Left kidney (tissue), 2 donors: ENCODE data around the gene SOD1. TPM values are rescaled to one million over a fixed set of nuclear protein-coding genes. Genes with fewer than 3 reads are reported as not detected.

ENCODE experiments used
- DNase-seq: peaks from one replicate; pipeline ENCODE4 v3.0.0-alpha.2; 2013
- polyA plus RNA-seq: library from polyadenylated mRNA; unstranded; fragments of 120-200 nt; gene quantifications from one replicate; pipeline ENCODE4 v1.2.1, GENCODE V29; 2013; ENCODE audit not compliant: insufficient read length

The SOD1 gene
- polyA plus RNA-seq, 1 donor = 229 TPM

DNA sequence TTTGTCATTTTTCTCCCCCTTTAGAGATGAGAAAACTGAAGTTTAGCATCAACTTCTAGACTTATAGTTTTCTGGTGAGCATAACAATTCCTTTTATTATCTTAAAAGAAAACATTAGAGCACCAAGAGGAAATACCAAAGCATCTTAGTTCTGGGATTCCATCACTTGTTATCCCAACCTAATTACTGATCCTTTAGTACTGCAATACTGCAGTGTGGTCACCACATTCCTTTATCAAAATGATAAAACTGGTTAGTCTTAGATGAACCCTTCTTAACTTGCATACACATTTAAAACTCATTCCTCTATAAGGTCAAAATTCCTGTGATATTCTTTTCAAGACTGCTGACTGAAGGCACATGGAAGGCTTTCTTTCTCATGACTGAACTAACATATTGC, 23.1 kb downstream of the SOD1 start:
- no peak for DNase-seq

GRCh38 chr21:31683029-31683428, 23.5 kb downstream of the SOD1 start:
- DNase-seq = no peak

- no peak for DNase-seq
Observed at GRCh38 chr21:31684918-31685317, 25.4 kb downstream of the SOD1 start.

DNA sequence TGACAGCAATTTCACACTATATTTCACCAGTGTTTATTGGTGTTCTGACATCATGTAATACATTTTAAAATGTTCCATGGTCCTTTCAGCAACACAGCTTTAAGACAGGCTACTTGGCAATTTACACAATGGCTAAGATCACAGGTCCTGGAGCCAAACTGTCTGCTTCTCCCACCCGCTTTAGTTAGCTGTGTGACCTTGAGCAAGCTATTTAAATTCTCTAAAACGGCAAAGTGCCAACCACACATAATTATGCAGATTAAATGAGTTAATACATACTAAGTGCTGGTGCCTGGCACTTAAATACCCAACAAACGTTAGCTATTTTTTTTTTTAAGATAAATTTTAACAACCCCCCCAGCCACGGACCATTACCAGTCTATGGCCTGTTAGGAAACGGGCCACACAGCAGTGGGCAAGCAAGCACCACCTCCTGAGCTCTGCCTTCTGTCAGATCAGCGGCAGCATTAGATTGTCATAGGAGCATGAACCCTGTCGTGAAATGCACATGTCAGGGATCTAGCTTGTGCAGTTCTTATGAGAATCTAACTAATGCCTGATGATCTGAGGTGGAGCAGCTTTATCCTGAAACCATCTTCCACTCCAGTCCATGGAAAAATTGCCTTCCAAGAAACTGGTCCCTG, 26.9 kb downstream of the SOD1 start:
- no peak for DNase-seq

DNA sequence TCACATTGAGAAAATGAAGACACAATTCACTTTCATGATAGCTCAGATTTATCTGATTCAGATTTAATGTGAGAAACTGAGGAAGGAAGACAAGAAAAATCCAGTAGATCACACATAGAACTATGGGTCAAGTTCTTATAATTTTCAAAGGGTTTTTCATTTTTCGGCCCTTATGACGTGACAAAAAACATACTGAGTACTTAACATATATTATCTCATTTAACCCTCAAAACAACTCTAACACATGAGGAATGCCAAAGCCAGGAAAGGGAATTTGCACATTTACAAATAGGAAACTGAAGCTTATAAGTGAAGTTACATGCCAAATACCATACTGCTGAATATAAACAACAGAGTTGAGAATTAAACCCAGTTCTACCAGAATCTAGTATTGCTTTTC, 27.6 kb downstream of the SOD1 start:
- DNase-seq = no peak

- no peak for DNase-seq
Observed at GRCh38 chr21:31688603-31689368, 29.3 kb downstream of the SOD1 start.

- no peak for DNase-seq
Observed at GRCh38 chr21:31693222-31693621, 33.7 kb downstream of the SOD1 start.

DNA sequence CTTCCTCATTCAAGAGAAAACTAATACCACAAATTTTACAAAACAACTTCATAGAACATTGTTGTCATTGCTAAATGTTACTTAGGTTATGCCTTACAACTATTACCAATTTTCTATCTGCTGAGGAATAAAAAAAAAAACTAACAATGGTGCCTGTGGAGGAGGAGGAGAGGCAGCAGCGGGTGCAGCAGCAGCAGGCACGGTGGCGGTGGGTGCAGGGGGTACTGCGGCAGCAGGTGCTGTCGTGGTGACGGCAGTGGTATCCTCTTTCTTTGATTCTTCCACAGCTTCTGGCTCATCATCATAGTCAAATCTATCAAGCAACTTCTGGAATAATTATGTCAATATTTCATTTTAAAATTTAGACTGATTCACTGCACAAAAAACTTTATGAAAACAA, 36.9 kb downstream of the SOD1 start:
- no peak for DNase-seq

GRCh38 chr21:31698461-31698860, 39.0 kb downstream of the SOD1 start:
- no peak for DNase-seq

- no peak for DNase-seq
Observed at GRCh38 chr21:31700040-31700439, 40.5 kb downstream of the SOD1 start.

DNA sequence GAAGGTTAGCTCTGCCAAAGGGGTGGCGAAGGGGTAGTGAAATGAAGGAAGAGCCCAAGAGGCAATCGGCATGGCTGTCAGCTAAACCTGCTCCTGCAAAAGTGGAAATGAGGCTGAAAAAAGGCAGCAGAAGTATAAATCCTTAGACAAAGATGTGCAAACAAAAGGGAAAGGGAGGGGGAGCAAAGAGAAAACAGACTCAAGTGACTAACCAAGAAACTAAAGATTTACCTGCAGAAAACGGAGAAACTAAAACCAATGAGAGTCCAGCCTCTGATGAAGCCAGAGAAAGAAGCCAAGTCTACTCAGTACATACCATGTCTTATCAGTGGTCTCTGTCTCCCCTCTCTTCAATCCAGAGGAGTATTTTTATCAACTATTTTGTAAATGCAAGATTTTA, 47.1 kb downstream of the SOD1 start:
- no peak for DNase-seq

GRCh38 chr21:31707499-31707898, 48.0 kb downstream of the SOD1 start:
- DNase-seq = no peak

DNA sequence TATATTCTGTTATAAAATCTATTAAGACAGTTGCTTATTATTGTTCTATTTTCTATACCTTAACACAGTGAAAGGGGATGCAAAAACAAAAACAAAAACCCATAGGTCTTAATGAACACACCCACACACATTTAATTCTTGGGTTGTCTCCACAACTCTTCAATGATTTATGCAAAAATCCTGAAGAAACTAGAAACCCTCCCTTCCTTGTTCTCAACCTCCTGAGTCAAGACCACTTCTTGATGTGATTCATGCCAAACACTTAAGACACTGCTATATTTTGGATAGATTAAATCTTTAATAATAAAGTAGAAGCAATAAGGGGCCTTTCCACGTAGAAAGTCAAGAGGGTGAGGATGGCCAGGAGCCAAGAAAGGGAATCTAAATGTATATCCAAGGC, 49.0 kb downstream of the SOD1 start:
- DNase-seq = no peak

DNA sequence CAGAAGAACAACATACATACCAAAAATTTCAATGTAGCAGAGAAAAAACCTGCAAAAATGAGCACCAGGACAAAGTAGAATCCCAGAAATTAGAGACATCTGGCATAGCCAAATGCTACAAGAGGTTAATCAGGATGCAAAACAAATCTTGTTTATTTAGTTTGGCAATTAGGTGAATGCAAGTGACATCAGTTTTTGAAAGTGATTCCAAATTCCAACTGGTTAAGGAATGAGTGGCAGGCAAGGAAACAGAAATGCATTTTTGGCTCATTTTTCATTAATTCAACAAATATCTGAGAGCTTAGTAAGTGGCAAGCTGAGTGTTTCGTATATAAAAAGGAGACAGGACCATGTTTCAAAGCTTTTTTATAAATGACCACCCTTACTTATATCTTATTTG, 51.1 kb downstream of the SOD1 start:
- no peak for DNase-seq

DNA sequence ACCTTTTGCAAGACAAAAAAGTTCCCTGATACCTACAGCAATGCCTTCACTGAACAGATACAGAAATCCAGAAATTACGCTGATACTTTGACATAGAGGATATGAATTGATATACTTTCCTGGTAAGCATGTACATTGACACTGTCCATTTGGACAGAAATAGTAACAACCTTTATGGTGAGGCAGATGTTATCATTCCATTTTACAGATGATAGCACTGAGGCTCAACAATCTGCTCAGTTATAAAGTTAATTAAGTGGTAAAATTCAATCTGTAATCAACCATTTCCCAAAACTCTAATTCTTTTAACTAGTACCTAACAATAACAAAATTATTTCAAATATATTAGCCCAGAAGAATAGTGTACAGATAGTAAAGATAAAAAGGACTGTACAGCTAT, 51.8 kb downstream of the SOD1 start:
- DNase-seq = no peak

DNA sequence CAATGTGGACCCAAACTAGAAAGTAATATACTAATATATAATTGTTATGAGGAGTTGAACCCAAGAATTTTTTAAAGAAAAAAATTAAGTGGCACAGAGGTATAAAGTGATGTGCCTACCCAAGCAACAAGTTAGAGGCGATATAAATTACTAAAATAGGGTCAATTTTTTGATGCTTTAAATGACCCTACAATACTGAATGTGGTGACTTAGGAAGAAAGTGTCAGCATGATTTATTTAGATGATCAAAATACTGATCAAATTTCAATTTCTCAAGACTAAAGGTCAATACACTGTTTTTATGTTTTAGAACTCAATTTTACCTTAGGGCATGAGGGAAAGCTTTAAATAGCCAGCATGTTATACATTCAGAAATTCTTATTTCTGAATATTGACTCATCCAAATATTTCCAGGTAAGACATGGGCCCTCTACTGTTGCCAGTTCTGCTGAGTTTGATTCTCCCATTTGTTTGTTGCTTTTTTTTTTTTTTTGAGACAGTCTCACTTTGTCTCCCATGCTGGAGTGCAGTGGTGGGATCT, 52.3 kb downstream of the SOD1 start:
- no peak for DNase-seq

GRCh38 chr21:31713115-31713514, 53.6 kb downstream of the SOD1 start:
- no peak for DNase-seq

- no peak for DNase-seq
Observed at GRCh38 chr21:31713973-31714740, 54.7 kb downstream of the SOD1 start.

- no peak for DNase-seq
Observed at GRCh38 chr21:31714741-31715365, 55.4 kb downstream of the SOD1 start.

- DNase-seq = no peak
Observed at GRCh38 chr21:31716106-31716505, 56.6 kb downstream of the SOD1 start.
